ENCODE data around the gene COL8A1.

DNA sequence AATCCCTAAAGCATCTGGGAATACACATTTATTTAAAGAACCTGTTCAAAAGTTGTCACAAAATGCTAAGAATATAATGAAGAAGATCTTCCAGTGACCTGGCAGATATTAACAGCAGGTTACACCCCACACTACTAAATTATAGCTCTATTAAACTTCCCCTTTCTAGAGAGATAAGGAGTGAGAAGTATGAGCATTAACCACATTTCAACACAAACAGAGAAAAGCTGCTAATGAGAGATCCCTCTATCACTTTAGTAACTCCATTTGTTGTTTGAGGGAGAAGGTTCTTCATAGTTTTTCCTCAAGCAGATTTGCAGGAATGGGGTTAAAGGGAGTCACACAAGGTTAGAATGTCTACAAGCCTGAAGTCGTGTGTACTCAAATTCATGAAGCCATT is 3.6 kb downstream of the COL8A1 start:
- TF ChIP-seq, protein P1, sequence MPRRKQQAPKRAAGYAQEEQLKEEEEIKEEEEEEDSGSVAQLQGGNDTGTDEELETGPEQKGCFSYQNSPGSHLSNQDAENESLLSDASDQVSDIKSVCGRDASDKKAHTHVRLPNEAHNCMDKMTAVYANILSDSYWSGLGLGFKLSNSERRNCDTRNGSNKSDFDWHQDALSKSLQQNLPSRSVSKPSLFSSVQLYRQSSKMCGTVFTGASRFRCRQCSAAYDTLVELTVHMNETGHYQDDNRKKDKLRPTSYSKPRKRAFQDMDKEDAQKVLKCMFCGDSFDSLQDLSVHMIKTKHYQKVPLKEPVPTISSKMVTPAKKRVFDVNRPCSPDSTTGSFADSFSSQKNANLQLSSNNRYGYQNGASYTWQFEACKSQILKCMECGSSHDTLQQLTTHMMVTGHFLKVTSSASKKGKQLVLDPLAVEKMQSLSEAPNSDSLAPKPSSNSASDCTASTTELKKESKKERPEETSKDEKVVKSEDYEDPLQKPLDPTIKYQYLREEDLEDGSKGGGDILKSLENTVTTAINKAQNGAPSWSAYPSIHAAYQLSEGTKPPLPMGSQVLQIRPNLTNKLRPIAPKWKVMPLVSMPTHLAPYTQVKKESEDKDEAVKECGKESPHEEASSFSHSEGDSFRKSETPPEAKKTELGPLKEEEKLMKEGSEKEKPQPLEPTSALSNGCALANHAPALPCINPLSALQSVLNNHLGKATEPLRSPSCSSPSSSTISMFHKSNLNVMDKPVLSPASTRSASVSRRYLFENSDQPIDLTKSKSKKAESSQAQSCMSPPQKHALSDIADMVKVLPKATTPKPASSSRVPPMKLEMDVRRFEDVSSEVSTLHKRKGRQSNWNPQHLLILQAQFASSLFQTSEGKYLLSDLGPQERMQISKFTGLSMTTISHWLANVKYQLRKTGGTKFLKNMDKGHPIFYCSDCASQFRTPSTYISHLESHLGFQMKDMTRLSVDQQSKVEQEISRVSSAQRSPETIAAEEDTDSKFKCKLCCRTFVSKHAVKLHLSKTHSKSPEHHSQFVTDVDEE (CRISPR knock-in tag; IDR thresholded peaks at IDR 0.05), result no peak
- TF ChIP-seq GLIS3 (CRISPR knock-in tag; IDR thresholded peaks at IDR 0.05), result no peak
- TF ChIP-seq ZFP30 (CRISPR knock-in tag; IDR thresholded peaks at IDR 0.05), result no peak
- TF ChIP-seq PPARA (CRISPR knock-in tag; IDR thresholded peaks at IDR 0.05; ENCODE audit: borderline replicate concordance), result no peak
- TF ChIP-seq ZNF565 (CRISPR knock-in tag; conservative IDR thresholded peaks at IDR 0.05; ENCODE audit: low read depth), result no peak
- TF ChIP-seq BACH2 (CRISPR knock-in tag; IDR thresholded peaks at IDR 0.05; ENCODE audit: borderline replicate concordance), result no peak
- no peak for TF ChIP-seq ZFP3 (CRISPR knock-in tag; IDR thresholded peaks at IDR 0.05)
- TF ChIP-seq, protein P2, sequence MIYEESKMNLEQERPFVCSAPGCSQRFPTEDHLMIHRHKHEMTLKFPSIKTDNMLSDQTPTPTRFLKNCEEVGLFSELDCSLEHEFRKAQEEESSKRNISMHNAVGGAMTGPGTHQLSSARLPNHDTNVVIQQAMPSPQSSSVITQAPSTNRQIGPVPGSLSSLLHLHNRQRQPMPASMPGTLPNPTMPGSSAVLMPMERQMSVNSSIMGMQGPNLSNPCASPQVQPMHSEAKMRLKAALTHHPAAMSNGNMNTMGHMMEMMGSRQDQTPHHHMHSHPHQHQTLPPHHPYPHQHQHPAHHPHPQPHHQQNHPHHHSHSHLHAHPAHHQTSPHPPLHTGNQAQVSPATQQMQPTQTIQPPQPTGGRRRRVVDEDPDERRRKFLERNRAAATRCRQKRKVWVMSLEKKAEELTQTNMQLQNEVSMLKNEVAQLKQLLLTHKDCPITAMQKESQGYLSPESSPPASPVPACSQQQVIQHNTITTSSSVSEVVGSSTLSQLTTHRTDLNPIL (CRISPR knock-in tag; IDR thresholded peaks at IDR 0.05; ENCODE audit: low read depth), result no peak
- TF ChIP-seq ZNF8 (CRISPR knock-in tag; IDR thresholded peaks at IDR 0.05), result no peak
- TF ChIP-seq TCF4 (CRISPR knock-in tag; IDR thresholded peaks at IDR 0.05; ENCODE audit: borderline replicate concordance), result no peak
- TF ChIP-seq, protein P3, sequence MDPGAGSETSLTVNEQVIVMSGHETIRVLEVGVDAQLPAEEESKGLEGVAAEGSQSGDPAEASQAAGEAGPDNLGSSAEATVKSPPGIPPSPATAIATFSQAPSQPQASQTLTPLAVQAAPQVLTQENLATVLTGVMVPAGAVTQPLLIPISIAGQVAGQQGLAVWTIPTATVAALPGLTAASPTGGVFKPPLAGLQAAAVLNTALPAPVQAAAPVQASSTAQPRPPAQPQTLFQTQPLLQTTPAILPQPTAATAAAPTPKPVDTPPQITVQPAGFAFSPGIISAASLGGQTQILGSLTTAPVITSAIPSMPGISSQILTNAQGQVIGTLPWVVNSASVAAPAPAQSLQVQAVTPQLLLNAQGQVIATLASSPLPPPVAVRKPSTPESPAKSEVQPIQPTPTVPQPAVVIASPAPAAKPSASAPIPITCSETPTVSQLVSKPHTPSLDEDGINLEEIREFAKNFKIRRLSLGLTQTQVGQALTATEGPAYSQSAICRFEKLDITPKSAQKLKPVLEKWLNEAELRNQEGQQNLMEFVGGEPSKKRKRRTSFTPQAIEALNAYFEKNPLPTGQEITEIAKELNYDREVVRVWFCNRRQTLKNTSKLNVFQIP (CRISPR knock-in tag; IDR thresholded peaks at IDR 0.05; ENCODE audit: borderline replicate concordance, low read depth), result no peak
- no peak for TF ChIP-seq ISL1 (CRISPR knock-in tag; IDR thresholded peaks at IDR 0.05)
- no peak for TF ChIP-seq RARB (CRISPR knock-in tag; IDR thresholded peaks at IDR 0.05)
- TF ChIP-seq ZNF70 (CRISPR knock-in tag; IDR thresholded peaks at IDR 0.05), result no peak

All from SK-N-SH treated with all-trans-retinoic acid at 6 μM for 48 hours (cell line).